ENCODE results near the gene KLHL22.
"Not testable (repeated sequence)": the region's sequence is repeated elsewhere in the genome, so short reads cannot be mapped to it uniquely, and the experiment has no call there.

DNA sequence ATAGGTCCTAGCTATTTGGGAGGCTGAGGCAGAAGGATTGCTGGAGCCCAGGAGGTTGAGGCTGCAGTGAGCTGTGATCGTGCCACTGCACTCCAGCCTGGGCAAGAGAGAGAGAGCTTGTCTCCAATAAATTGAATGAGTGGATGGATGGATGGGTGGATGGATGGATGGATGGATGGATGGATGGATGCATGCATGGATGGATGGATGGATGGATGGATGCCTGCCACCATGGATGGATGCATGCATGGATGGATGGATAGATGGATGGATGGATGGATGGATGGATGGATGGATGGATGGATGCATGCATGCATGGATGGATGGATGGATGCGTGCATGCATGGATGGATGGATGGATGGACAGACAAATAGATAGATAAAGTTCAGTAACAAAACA lies 25.1 kb downstream of the KLHL22 start:
- not testable (repeated sequence) for TF ChIP-seq TAF1, POLR2A, SPI1, POLR2AphosphoS5 (IDR thresholded peaks at IDR 0.05; ENCODE audit: low read depth, low read length)
